ENCODE results near the gene NUP153. TPM values are rescaled to one million over a fixed set of nuclear protein-coding genes. Genes with fewer than 3 reads are reported as not detected.

The NUP153 gene
- total RNA-seq, 1 donor from 2014 or later = 23.9 TPM

DNA sequence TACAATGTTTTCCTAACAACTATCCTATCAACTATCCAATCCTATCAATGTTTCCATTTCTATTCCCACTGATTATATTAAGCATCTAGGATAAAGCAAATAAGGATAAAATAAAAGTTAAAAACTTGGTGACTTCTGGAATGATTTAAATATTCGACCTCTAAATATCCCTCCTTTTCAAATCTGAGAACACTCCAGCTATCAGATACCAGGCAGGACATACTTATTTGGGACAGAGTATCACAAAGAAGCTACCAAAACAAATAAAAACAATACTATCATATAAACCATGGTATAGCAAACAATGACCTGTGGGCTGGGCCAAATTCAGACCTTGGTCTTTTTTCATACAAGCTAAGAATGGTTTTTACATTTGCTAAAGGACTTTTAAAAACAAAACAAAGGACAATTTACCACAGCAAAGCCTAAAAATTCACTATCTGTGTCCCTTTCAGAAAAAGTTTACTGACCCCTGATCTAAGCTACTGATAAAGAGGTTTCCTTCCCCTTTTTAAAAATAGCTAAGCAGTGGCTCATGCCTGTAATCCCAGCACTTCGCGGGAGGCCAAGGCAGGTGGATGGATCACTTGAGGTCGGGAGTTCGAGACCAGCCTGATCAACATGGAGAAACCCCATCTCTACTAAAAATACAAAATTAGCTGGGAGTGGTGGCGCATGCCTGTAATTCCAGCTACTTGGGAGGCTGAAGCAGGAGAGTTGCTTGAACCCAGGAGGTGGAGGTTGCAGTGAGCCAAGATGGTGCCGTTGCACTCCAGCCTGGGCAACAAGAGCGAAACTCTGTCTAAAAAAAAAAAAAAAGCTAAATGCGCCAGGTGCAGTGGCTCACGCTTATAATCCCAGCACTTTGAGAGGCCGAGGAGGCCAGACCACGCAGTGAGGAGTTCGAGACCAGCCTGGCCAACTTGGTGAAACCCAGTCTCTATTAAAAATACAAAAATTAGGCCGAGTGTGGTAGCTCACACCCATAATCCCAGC, 6.0 kb downstream of the NUP153 start:
- Mint-ChIP-seq H3K9me3 (ENCODE audit: low read depth) (no peaks in the 10 kb centered on the region), H3K27me3 (ENCODE audit: low read depth) (no peaks in the 10 kb centered on the region), H3K27ac (ENCODE audit: unreplicated experiment) (peak overlapping the region; percentile 12), H3K36me3 (ENCODE audit: low read depth) (no peaks in the 10 kb centered on the region), H3K4me1 (ENCODE audit: low read depth) (peaks cover 44% of the 10 kb centered on the region), H3K4me3 (ENCODE audit: unreplicated experiment) (no peak overlapping the region)
- DNase-seq (ENCODE audit: low spot score) = no peak
- TF ChIP-seq, protein P1, sequence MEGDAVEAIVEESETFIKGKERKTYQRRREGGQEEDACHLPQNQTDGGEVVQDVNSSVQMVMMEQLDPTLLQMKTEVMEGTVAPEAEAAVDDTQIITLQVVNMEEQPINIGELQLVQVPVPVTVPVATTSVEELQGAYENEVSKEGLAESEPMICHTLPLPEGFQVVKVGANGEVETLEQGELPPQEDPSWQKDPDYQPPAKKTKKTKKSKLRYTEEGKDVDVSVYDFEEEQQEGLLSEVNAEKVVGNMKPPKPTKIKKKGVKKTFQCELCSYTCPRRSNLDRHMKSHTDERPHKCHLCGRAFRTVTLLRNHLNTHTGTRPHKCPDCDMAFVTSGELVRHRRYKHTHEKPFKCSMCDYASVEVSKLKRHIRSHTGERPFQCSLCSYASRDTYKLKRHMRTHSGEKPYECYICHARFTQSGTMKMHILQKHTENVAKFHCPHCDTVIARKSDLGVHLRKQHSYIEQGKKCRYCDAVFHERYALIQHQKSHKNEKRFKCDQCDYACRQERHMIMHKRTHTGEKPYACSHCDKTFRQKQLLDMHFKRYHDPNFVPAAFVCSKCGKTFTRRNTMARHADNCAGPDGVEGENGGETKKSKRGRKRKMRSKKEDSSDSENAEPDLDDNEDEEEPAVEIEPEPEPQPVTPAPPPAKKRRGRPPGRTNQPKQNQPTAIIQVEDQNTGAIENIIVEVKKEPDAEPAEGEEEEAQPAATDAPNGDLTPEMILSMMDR (IDR thresholded peaks at IDR 0.05) = no peak

DNA sequence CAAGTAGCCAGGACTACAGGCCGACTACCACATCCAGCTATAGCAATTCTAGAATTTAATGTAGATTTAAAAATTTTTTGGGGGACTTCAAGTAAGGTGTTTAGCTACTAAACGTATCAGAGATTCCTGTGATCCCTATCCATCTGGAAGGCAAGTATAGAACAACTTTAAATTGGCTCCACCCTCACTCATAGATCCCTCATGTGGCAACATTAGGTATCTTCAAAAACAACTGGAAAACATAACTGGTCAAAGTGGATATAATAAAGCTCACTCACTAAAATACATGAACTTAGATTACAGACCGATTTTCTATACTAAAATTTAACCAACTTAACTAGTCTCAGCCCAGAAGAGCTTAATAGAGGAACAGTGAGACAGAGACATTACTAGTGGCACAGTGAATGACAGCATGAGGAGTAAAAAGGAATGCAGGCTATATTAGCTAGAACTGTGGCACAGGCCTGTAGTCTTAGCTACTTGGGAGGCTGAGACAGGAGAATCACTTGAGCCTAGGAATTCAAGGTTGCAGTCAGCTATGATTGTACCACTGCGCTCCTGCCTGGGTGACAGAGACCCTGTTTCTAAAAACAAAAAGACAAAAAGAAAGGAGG, 14.7 kb downstream of the NUP153 start:
- peak overlapping the region; percentile 77 for H3K27ac Mint-ChIP-seq (ENCODE audit: unreplicated experiment)
- DNase-seq (ENCODE audit: low spot score) = no peak
- TF ChIP-seq, protein P1 (IDR thresholded peaks at IDR 0.05) = no peak
- H3K4me1 Mint-ChIP-seq (ENCODE audit: low read depth) = peaks cover 33% of the 10 kb centered on the region
- no peaks in the 10 kb centered on the region for H3K27me3 Mint-ChIP-seq (ENCODE audit: low read depth)
- H3K36me3 Mint-ChIP-seq (ENCODE audit: low read depth) = peaks cover 3% of the 10 kb centered on the region
- no peak overlapping the region for H3K4me3 Mint-ChIP-seq (ENCODE audit: unreplicated experiment)
- H3K9me3 Mint-ChIP-seq (ENCODE audit: low read depth) = no peaks in the 10 kb centered on the region

DNA sequence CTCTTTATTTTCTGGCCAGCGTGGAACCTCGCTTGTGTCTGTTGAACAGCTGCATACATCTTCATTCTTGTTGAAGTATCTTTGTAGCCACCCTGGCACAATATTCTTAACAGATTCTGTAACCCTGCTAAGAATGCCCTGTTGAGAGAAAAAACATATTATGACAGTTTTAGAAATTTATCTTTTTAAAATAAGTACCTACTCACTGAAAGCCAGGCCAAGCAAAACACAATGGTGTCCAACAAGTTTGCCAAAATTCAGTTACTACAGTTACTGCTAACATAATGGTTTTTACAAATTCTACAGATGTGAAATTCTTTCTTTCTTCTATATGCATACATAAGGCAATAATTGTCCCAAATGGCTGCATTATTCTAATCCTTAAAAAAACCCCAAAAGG, 18.2 kb downstream of the NUP153 start:
- TF ChIP-seq, protein P1 (IDR thresholded peaks at IDR 0.05) = no peak
- DNase-seq (ENCODE audit: low spot score) = no peak
- Mint-ChIP-seq H3K4me1 (ENCODE audit: low read depth) (peaks cover 32% of the 10 kb centered on the region), H3K36me3 (ENCODE audit: low read depth) (peaks cover 5% of the 10 kb centered on the region), H3K9me3 (ENCODE audit: low read depth) (no peaks in the 10 kb centered on the region), H3K27ac (ENCODE audit: unreplicated experiment) (peak overlapping the region; percentile 72), H3K4me3 (ENCODE audit: unreplicated experiment) (no peak overlapping the region), H3K27me3 (ENCODE audit: low read depth) (no peaks in the 10 kb centered on the region)

DNA sequence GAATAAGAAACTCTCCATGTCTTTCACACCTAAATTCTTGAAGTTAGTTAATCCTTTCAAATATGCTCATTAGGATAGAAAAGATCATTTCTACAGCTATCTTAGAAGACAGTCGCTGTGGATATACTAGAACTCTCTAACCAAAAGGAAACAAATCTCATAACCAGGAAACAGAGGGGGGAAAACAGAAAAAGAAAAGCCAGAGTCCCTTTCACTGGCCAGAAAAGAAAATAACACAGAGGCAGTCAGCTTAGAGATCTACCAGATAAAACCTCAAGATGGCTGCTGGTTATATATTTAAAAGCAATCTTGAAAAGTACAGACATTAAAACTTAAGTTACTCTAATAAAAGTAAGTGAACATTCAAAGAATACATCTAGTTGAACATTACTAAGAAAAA, 19.6 kb downstream of the NUP153 start:
- Mint-ChIP-seq H3K36me3 (ENCODE audit: low read depth) (peaks cover 10% of the 10 kb centered on the region), H3K4me1 (ENCODE audit: low read depth) (peaks cover 32% of the 10 kb centered on the region), H3K27ac (ENCODE audit: unreplicated experiment) (peak overlapping the region; percentile 17), H3K4me3 (ENCODE audit: unreplicated experiment) (no peak overlapping the region), H3K9me3 (ENCODE audit: low read depth) (no peaks in the 10 kb centered on the region), H3K27me3 (ENCODE audit: low read depth) (no peaks in the 10 kb centered on the region)
- no peak for DNase-seq (ENCODE audit: low spot score)
- TF ChIP-seq, protein P1 (IDR thresholded peaks at IDR 0.05) = no peak

DNA sequence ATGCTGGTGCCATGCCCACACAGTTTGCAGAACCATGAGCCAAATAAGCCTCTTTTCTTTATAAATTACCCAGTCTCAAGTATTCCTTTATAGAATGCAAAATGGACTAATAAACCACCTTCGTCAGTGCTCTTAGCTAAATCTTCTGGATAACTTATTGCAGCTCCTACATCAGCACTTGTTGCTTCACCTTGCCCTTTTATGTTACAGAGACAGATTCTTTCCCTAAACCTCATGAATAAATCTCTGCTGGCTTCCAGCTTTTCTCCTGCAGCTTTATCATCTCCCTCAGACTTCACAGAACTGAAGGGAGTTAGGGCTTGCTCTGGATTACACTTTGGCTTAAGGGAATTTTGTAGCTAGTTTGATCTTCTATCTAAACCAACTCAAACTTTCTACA, 22.6 kb downstream of the NUP153 start:
- Mint-ChIP-seq H3K4me1 (ENCODE audit: low read depth) (peaks cover 33% of the 10 kb centered on the region), H3K36me3 (ENCODE audit: low read depth) (peaks cover 12% of the 10 kb centered on the region), H3K4me3 (ENCODE audit: unreplicated experiment) (no peak overlapping the region), H3K27ac (ENCODE audit: unreplicated experiment) (no peak overlapping the region), H3K27me3 (ENCODE audit: low read depth) (no peaks in the 10 kb centered on the region), H3K9me3 (ENCODE audit: low read depth) (no peaks in the 10 kb centered on the region)
- no peak for DNase-seq (ENCODE audit: low spot score)
- TF ChIP-seq, protein P1 (IDR thresholded peaks at IDR 0.05) = no peak
